ENCODE measurements around the gene AUNIP. TPM values are rescaled to one million over a fixed set of nuclear protein-coding genes. Genes with fewer than 3 reads are reported as not detected.

The AUNIP gene
- polyA plus RNA-seq, 2 of the 4 experiments (the other 2 are of a cell fraction) = 6.5 to 8.4 TPM

DNA sequence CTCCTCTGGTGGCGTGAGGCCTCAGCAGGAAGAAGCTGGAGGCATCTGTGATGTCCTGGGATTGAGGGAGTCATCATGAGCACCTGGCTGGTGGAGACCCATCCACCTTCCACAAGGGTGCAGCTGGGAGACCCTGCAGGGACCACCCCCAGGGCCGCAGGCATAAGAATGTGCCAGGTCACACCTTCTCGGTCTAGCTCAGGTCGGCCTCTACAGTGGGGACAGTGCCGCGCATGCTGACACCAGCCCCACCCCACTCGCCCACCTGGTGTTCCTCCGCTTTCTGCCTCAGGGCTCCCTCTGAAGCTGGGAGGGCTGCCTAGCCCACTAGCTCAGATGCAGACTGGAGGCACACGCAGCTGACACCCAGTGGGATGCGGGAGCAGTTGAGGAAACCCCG is 22.0 kb upstream of the AUNIP start:
- Histone ChIP-seq H3K27ac (no peak overlapping the region), H3K4me2 (no peak overlapping the region), H3K9me3 (no peaks in the 10 kb centered on the region), H3K4me3 (no peak overlapping the region), H3K4me1 (no peaks in the 10 kb centered on the region)
- WGBS (ENCODE audit: missing lambda C conversion rate) = 93% methylated on average over 4 of the region's 11 CpGs
- POLR2A ChIA-PET = no interaction called here
- CTCF ChIA-PET = interaction anchor here (4.9 kb wide), 1 partner anchor 14 kb away, joined by 26 read pairs; no protein-coding TSS in a partner anchor
- FAIRE-seq (no peak), DNase-seq (ENCODE audit: low read depth in 1 of 2, low spot score in 1 of 2) (no peak), ATAC-seq (no peak)
- TF ChIP-seq, protein P1, sequence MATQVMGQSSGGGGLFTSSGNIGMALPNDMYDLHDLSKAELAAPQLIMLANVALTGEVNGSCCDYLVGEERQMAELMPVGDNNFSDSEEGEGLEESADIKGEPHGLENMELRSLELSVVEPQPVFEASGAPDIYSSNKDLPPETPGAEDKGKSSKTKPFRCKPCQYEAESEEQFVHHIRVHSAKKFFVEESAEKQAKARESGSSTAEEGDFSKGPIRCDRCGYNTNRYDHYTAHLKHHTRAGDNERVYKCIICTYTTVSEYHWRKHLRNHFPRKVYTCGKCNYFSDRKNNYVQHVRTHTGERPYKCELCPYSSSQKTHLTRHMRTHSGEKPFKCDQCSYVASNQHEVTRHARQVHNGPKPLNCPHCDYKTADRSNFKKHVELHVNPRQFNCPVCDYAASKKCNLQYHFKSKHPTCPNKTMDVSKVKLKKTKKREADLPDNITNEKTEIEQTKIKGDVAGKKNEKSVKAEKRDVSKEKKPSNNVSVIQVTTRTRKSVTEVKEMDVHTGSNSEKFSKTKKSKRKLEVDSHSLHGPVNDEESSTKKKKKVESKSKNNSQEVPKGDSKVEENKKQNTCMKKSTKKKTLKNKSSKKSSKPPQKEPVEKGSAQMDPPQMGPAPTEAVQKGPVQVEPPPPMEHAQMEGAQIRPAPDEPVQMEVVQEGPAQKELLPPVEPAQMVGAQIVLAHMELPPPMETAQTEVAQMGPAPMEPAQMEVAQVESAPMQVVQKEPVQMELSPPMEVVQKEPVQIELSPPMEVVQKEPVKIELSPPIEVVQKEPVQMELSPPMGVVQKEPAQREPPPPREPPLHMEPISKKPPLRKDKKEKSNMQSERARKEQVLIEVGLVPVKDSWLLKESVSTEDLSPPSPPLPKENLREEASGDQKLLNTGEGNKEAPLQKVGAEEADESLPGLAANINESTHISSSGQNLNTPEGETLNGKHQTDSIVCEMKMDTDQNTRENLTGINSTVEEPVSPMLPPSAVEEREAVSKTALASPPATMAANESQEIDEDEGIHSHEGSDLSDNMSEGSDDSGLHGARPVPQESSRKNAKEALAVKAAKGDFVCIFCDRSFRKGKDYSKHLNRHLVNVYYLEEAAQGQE (IDR thresholded peaks at IDR 0.05) = no peak
- TF ChIP-seq MAFK (IDR thresholded peaks at IDR 0.05; ENCODE audit: partially characterized antibody) = no peak
- TF ChIP-seq BHLHE40 (IDR thresholded peaks at IDR 0.05; ENCODE audit: low read depth, low read length) = no peak
- no peak for TF ChIP-seq HOXA7 (CRISPR knock-in tag; IDR thresholded peaks at IDR 0.05)
- TF ChIP-seq RCOR1 (IDR thresholded peaks at IDR 0.05; ENCODE audit: low read depth, low read length) = no peak
- no peak for TF ChIP-seq CEBPB (IDR thresholded peaks at IDR 0.05)
- no peak for TF ChIP-seq RAD21 (conservative IDR thresholded peaks at IDR 0.05 in 1 of 2, IDR thresholded peaks at IDR 0.05 in 1 of 2)
- TF ChIP-seq, protein P2, sequence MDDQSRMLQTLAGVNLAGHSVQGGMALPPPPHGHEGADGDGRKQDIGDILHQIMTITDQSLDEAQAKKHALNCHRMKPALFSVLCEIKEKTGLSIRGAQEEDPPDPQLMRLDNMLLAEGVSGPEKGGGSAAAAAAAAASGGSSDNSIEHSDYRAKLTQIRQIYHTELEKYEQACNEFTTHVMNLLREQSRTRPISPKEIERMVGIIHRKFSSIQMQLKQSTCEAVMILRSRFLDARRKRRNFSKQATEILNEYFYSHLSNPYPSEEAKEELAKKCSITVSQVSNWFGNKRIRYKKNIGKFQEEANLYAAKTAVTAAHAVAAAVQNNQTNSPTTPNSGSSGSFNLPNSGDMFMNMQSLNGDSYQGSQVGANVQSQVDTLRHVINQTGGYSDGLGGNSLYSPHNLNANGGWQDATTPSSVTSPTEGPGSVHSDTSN (IDR thresholded peaks at IDR 0.05) = no peak
- no peak for TF ChIP-seq POLR2A (IDR thresholded peaks at IDR 0.05; ENCODE audit: low read length)
- no peak for TF ChIP-seq POLR2AphosphoS2 (conservative IDR thresholded peaks at IDR 0.05; ENCODE audit: low read length)
- no peak for TF ChIP-seq EHF (CRISPR knock-in tag; IDR thresholded peaks at IDR 0.05)
- TF ChIP-seq HOXB5 (CRISPR knock-in tag; IDR thresholded peaks at IDR 0.05) = no peak
- no peak for TF ChIP-seq GATA3 (IDR thresholded peaks at IDR 0.05; ENCODE audit: borderline replicate concordance)
- TF ChIP-seq, protein P3, sequence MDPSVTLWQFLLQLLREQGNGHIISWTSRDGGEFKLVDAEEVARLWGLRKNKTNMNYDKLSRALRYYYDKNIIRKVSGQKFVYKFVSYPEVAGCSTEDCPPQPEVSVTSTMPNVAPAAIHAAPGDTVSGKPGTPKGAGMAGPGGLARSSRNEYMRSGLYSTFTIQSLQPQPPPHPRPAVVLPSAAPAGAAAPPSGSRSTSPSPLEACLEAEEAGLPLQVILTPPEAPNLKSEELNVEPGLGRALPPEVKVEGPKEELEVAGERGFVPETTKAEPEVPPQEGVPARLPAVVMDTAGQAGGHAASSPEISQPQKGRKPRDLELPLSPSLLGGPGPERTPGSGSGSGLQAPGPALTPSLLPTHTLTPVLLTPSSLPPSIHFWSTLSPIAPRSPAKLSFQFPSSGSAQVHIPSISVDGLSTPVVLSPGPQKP (IDR thresholded peaks at IDR 0.05; ENCODE audit: low read depth, low read length) = no peak
- no peak for TF ChIP-seq SREBF2 (IDR thresholded peaks at IDR 0.05)
- TF ChIP-seq JUNB (IDR thresholded peaks at IDR 0.05) = no peak
- TF ChIP-seq, protein P4, sequence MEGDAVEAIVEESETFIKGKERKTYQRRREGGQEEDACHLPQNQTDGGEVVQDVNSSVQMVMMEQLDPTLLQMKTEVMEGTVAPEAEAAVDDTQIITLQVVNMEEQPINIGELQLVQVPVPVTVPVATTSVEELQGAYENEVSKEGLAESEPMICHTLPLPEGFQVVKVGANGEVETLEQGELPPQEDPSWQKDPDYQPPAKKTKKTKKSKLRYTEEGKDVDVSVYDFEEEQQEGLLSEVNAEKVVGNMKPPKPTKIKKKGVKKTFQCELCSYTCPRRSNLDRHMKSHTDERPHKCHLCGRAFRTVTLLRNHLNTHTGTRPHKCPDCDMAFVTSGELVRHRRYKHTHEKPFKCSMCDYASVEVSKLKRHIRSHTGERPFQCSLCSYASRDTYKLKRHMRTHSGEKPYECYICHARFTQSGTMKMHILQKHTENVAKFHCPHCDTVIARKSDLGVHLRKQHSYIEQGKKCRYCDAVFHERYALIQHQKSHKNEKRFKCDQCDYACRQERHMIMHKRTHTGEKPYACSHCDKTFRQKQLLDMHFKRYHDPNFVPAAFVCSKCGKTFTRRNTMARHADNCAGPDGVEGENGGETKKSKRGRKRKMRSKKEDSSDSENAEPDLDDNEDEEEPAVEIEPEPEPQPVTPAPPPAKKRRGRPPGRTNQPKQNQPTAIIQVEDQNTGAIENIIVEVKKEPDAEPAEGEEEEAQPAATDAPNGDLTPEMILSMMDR (IDR thresholded peaks at IDR 0.05) = no peak
- no peak for TF ChIP-seq NR3C1 (IDR thresholded peaks at IDR 0.05)

- DNase-seq (ENCODE audit: low read depth in 1 of 2, low spot score in 1 of 2) (no peak), FAIRE-seq (no peak), ATAC-seq (no peak; a peak in 1 of 6 replicates)
- H3K4me2 ChIP-seq = no peak overlapping the region
- TF ChIP-seq FOSL2 (IDR thresholded peaks at IDR 0.05) = no peak
- TF ChIP-seq FOSL2 (CRISPR knock-in tag; IDR thresholded peaks at IDR 0.05) = no peak
- no peak for TF ChIP-seq RCOR1 (IDR thresholded peaks at IDR 0.05; ENCODE audit: low read depth, low read length)
- WGBS (ENCODE audit: missing lambda C conversion rate) = 91% methylated on average over 3 of the region's 5 CpGs
- no peak overlapping the region for H3K4me3 ChIP-seq
- ChIA-PET POLR2A (no interaction called here), CTCF (interaction anchor here (1.5 to 4.9 kb wide), 2 partner anchors 15 kb away, joined by 6 to 26 read pairs; no protein-coding TSS in a partner anchor)
- H3K27ac ChIP-seq = no peak overlapping the region; a peak in 1 of 6 replicates
- peaks cover 4% of the 10 kb centered on the region; the same call in 2 of the 3 replicates for H3K4me1 ChIP-seq
- H3K9me3 ChIP-seq = no peaks in the 10 kb centered on the region
Measured at GRCh38 chr1:25880518-25880917, 21.3 kb upstream of the AUNIP start.

Data from A549 (cell line).